Skin epidermis (tissue), 12 donors: ENCODE results near the gene TNFAIP8.

ENCODE experiments used
- H3K27ac ChIP-seq, 21 experiments: fragments of 200-600 bp; sonication (generic) in 11 of 21; one replicate each; pipeline ENCODE4 v1.5.0; 2020; ENCODE audit warnings: mild to moderate bottlenecking in 3 of 21, inconsistent platforms in 2 of 21, moderate library complexity in 2 of 21
- H3K4me3 ChIP-seq, 7 experiments: fragments of 200-600 bp; sonication (generic) in 2 of 7; one replicate each; pipeline ENCODE4 v1.5.0; 2020; ENCODE audit warnings: inconsistent platforms in 2 of 7, mild to moderate bottlenecking in 2 of 7, moderate library complexity in 1 of 7

Gene TNFAIP8

DNA sequence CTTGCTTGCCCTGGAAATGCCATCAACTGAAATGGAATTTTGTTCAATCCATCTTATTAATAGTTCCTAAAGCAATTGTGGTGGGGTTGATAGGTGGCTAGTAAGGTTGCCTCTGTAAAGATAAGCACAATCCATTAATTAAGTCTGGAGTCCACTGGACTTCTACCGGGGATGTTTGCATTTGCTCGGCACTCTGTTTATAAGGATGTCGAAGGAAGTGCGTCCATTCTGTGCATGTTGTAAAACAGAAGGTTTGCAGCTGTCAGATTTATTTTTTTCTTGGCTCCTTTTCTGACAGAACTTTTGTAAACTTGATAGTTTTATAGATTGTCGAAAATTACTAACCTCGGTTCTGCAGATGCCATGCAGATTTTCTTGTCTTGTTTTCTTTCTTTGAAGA is 12.8 kb upstream of the TNFAIP8 start:
- H3K27ac ChIP-seq = peak overlapping the region in 3 of 21 experiments; percentile 29 to 85 (median 85)
- no peak overlapping the region for H3K4me3 ChIP-seq

DNA sequence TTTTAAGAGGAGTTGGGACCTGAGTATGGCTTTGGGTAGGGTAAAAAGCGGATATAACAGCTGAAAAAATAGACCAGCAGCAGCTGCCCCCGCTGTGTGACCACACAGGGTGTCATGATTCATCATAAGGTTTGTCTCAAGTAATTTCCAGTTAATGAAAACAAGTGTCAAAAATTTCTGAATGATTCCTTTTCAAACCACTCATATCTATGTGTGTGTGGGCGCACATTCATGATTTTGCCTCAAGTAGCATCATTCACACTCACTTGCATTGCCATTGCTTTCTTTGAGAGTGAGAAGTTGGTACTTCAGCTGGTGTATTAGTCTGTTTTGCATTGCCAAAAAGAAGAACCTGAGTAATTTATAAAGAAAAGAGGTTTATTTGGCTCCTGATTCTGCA is 12.1 kb upstream of the TNFAIP8 start:
- Histone ChIP-seq H3K27ac (peak overlapping the region in 4 of 21 experiments; percentile 9 to 85 (median 33)), H3K4me3 (no peak overlapping the region)

DNA sequence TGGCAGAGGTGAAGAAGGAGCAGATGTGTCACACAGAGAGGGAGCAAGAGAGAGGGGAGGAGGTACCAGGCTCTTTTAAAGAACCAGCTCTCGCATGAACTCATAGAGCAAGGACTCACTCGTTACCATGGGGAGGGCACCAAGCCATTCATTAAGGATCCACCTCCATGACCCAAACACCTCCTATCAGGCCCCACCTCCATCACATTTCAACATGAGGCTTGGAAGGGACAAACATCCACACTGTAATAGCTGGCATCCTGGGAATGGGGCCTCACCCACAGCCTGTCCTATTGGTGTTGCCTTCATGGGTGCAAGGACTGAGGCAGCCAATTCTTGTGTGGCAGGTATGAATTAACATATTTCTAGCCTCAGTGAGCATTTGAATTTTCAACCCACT is 11.6 kb upstream of the TNFAIP8 start:
- no peak overlapping the region for H3K4me3 ChIP-seq
- H3K27ac ChIP-seq = peak overlapping the region in 5 of 21 experiments; percentile 9 to 85 (median 38)

DNA sequence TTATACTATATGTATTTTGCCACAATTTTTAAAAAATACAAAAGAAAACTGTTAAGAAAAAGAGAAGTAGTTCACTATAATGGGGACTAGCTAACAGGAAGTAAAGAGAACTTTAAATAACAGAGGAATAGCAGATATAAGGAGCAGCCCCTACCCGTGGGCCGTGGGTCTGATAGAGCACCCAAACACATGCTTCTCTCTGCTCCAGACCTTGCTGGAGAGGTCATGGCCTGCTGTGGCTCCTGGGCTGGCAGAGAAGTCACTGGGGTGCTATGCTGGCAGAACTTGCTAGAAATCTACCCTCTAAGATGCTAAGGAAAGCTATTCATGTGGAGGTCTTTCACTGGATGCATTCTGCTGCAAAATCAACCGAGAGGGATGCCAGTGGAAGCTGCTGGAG is 10.0 kb upstream of the TNFAIP8 start:
- H3K4me3 ChIP-seq = no peak overlapping the region

DNA sequence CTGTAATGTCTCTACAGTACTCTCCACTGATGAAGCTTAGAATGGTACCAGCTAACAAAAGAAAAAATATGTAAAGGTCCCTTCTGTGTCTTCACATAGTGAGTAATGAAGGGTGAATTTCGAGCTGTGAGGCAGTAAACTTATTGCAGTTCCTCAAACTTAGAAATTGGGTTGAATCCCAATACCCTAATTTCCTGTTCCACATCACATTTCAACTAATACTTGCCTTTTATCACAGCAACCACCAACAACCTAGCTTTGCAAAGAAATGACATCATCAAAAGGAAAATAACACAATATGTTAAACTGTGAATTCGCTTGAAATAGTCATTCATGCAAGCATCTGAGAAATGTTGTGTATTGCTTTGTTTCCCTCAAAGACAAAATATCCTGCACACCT is 9.4 kb upstream of the TNFAIP8 start:
- peak overlapping the region in 1 of 21 experiments; percentile 26 for H3K27ac ChIP-seq
- H3K4me3 ChIP-seq = no peak overlapping the region

More for the DNA sequence above, 10.0 kb upstream of the TNFAIP8 start:
- H3K27ac ChIP-seq = peak overlapping the region in 3 of 21 experiments; percentile 4 to 37 (median 26)

DNA sequence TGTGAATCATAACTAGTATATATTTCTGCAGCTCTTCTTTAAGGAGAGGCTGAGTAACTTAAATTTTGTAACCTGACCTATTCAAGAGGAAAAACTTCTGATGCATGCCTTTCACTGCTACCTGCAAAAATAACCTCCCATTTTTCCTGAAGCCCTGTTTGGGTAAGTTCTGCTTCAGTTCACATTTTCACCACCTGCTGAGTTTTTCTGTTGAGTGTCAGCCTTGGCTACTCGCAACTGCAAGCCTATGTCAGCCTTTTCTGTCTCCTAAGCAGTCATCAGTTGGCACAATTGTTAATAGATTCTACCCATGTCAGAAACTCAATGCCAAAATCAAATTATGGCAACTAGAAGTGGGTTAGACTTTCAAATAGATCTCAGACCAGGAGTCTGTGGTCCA is 8.2 kb upstream of the TNFAIP8 start:
- Histone ChIP-seq H3K4me3 (no peak overlapping the region), H3K27ac (no peak overlapping the region)

DNA sequence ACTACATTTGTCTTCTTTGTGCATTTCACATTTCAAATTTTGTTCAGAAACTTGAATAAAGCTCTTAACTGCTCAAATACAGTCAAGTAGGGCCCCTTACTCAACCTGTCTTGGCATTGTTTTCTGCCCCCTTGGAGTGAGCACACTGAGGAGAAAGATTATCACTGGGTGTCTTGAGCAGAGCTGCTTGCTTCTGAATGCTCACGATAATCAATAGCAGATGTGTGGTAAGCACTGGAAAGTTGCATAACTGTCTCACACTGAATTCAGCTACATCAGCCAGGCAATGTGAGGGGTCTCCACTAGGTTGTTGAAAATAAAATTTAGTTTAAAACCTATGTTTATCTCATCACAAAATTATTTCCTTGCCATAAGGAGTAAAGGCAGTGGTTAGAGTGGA is 7.8 kb upstream of the TNFAIP8 start:
- no peak overlapping the region for H3K4me3 ChIP-seq
- H3K27ac ChIP-seq = no peak overlapping the region

DNA sequence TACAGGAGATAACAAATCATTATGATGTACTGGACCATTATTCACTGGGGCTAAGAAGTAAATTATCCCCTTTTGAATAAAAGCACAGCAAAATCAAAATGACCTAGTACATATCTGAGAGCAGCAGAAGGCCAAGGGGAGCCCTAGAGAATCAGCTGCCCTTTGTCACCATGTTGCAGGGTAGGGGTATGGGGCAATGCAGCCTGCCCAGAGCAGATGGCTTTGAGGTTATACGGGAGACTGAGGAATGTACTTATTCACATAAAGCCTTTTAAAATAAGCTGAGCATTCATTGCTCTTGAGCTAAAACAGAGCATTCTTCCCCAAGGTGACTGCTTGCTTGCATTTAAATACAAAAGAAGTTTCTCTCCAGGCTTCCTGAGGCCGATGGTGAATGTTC is 2.6 kb upstream of the TNFAIP8 start:
- H3K27ac ChIP-seq = peak overlapping the region in 3 of 21 experiments; percentile 14 to 95 (median 50)
- H3K4me3 ChIP-seq = no peak overlapping the region

DNA sequence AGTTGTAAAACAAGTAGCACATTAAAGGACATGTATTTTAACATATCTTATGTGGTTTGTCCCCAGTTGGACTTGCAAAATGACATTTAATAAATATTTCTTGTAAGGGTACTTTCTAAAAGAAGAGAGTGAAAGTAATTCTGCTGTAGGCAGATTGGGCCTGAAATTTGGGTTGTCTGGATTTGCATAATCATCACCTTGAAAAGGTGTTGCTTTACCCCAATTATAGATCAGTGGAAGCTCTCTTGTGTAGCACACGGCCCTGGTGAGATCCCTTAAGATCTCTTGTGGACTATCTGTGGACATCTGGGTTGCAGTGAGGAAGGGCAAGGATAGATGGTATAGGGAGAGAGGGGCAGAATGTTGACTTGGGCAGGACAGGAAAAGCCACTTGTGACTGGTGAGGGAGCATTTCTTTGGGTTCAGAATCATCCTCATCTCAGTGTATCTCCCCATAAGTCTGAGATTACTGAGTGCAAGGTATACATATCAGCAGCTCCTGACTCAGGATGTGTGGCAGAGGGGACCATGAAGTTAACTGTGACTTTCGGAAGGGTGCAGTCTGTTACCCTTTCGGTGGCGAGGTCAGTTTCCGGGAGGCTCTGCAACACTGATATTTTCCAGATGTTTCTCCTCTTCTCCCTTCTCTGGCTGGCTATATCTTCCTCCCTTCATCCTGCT is 2.0 kb upstream of the TNFAIP8 start:
- H3K4me3 ChIP-seq = no peak overlapping the region
- H3K27ac ChIP-seq = peak overlapping the region in 5 of 21 experiments; percentile 7 to 95 (median 46)

DNA sequence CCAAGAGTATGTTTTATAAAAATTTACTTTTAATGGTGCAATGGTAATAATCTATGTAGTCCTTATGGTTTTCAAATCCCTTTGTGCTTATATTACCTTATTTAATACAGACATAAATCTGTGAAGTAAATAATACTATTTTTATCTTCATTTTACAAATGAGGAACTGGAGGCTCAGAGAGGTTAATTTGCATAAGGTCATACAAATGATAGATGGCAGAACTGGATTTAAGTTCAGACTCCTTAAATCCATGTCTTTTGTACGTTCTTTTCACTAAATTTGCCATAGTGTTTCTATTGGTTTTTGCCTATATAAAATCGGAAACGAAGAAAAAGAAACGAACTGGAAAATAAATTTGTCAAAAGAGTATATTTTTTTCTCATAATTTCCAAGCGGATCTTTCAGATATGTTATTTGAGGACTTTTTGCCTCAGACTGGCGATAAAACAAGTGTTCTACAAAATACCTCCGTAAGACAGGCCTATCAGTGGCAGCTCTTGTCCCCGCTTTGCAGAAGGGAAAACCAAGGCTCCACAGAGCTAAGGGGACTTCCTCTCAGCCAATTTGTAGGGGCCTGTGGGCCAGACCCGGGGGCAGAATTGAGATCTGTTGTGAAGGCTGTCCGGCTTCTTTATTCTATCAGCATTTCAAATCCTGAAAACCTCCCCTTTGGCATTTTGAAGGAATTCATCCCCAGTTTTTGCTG is 1.1 kb upstream of the TNFAIP8 start:
- peak overlapping the region in 17 of 21 experiments; percentile 45 to 95 (median 81) for H3K27ac ChIP-seq
- H3K4me3 ChIP-seq = peak overlapping the region in 3 of 7 experiments; percentile 53 to 56 (median 56)

DNA sequence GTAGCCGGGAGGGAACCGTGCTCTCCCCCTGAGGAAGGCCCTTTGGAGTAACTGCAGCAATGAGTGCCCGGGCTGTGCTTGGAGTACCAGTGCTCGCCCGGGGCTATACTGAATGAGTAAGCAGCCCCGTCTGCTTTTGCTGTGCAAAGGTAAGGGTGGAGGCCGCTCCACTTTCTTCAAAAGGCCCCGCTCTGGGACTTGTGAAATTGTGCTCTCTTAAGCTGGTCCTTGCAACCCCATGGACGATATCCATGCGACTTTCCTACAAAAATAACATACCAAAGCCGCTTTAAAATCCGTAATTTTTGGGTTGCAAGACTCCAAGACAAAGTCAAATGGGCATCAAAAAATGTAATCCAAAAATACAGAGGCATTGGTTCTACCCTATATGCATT is 578 bp upstream of the TNFAIP8 start:
- H3K27ac ChIP-seq = peak overlapping the region in 19 of 21 experiments; percentile 45 to 95 (median 81)
- H3K4me3 ChIP-seq = peak overlapping the region; percentile 35 to 60 (median 53)

DNA sequence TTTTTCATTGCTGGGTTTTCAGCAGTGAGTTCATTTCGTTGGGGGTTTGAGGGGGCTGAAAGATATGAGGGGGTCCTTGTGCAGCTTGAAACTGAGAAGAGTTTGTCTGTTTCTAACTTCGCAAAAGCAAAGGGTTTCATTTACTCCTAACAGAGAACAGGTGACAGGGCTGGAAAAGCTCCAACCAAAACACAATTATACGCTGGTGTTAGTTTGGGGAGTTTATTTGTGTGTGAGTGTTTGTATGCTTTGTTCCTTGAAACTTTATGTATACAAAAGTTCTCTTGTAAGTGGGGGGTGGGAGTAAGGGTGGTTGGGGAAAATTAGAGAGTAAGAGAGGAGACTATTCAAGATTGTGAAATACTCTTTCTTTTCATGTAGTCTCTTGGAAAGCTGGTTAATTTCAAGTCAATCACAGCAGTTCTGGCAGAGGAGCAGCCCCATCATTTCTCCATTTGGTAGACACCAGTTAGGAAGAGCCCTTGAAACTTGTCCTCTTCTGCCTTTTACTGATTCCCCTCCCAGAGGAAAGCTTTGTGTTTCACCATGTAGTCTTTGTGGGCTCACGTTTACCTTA is 881 bp downstream of the TNFAIP8 start:
- H3K27ac ChIP-seq = peak overlapping the region in 20 of 21 experiments; percentile 45 to 95 (median 82)
- peak overlapping the region; percentile 35 to 60 (median 53) for H3K4me3 ChIP-seq

DNA sequence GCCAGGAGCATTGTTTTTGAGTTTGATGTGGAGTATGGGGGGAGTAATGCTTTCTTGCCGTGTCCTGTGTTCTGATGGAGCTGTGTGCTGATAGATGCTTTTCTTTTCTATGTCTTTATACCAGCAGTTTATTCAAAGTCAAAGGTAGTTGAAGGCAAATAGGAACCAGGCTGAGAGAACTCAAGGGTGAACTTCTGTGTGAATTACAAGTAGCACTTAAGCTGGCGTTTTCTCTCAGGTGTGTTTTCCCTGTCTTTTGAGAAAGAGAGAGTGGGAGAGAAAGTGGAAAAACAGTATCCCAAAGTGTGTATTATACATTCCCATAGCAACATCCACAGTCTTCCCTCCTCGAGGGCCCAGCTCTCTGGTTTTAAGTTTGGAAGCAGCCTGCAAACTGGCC is 1.5 kb downstream of the TNFAIP8 start:
- Histone ChIP-seq H3K4me3 (peak overlapping the region; percentile 35 to 60 (median 53)), H3K27ac (peak overlapping the region in 18 of 21 experiments; percentile 45 to 95 (median 82))

DNA sequence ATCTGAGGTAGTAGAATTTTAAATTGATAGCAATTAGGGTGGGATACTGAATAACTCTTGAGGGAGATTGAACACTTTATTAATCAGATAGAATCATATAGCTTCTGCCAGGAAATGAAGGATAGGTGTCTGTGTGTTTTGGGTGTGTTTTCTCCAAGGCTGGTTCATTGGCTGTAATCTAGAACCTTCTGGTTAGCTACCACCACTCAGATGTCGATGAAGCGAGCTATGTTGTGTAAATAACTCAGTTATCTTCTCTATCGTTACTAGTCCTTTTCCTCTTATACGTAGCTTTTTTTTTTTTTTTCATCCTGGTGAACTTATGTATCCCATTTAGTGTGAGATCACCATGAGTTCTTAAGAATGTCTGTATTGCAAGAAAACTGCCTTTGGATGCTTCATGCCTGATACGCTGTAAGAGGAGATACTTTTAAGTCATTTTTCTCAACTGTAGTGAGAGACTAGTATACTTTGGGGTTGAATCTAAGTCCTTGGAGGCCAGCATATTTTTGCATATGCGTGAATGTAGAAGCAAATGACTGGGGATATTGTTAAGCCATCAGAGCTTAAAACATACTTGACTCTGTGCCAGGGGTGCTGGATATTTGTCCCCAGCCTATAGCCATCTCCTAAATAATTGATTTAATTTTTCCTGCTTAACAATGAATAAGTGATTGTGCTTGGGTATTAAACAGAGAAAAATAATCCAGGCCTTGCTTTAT is 2.1 kb downstream of the TNFAIP8 start:
- H3K27ac ChIP-seq = peak overlapping the region in 11 of 21 experiments; percentile 1 to 95 (median 84)
- H3K4me3 ChIP-seq = peak overlapping the region in 3 of 7 experiments; percentile 42 to 60 (median 56)

DNA sequence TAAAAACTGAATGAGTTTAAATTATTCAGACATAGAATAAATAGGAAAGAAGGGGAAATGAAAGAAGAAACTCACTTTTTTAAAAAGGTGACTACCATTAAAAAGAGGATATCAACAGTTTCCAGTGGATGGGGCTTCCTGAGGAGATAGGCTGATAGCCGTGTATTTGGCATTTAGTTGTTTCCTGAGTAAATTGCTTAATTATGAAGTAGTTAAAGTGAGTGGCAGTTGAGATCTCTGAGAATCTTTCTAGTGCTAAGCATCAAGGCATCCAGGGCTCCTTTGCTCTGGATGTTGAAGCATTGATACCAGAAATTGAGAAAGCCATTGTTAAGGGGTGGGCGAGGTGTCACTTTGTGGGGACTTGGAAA is 2.7 kb downstream of the TNFAIP8 start:
- H3K27ac ChIP-seq = peak overlapping the region in 6 of 21 experiments; percentile 14 to 95 (median 26)
- H3K4me3 ChIP-seq = peak overlapping the region in 1 of 7 experiments; percentile 56

DNA sequence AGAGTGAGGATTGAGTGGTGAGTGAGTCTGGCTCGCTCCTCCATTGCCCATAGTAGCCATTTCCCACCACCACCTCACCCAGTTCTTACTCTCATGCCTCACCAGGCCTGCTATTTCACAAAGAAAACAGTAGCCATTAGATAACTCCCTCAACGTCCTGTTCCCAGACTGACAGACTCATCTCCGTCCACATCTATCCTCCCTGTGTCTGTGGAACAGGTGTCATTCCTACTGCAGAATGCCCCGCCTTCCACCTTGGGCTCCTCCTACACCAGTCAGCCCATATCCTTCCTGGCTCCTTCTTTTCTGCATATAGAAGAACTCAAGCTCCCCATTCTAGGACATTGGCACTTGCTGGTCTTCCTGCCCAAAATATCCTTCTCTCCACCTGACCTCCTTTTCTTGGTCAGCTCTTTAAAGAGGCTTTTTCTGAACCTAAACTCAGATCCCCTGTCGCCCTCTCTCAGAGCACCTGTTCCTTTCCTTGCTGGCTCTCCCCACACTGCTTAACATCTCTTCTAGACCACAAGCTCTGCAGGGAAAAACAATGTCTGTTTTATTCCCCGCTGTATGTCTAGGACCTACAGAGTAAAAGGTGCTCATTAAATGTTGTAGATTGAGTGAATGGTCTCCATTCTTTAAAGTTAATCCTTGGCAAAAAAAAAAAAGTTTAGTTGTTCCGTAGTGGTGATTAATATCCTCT is 3.2 kb downstream of the TNFAIP8 start:
- peak overlapping the region in 6 of 21 experiments; percentile 14 to 95 (median 26) for H3K27ac ChIP-seq
- H3K4me3 ChIP-seq = no peak overlapping the region

DNA sequence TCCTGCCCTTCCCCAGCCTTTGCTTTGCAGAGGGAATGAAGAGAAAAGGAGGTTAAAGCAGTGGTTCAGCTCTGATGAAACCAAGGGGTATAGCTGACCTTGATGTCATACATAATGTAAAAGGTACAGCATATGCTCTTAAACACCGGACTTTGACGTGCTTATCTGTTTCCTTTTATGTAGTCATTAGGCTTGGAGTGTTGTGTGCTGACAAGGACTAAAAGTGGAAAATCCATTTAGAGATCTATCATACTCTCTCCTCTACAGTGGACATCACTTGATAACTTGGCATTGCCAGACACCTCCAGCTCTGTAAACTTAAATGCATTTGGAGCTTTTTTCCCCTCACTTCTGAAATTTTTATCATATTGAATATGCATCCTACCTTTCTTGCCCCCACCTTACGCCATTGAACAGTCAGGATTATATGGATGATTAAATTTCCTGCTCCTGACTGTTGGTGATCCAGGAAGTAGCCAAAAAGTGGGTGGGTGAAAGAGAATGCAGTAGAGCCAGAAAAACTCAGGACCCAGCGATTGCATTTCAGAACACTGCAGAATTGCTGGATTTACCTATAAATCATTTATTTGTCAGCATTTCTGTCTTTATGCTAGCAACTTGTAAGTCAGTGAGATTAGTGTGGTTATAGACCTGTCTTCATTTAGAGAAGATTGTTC is 4.1 kb downstream of the TNFAIP8 start:
- Histone ChIP-seq H3K4me3 (no peak overlapping the region), H3K27ac (peak overlapping the region in 10 of 21 experiments; percentile 6 to 95 (median 44))

DNA sequence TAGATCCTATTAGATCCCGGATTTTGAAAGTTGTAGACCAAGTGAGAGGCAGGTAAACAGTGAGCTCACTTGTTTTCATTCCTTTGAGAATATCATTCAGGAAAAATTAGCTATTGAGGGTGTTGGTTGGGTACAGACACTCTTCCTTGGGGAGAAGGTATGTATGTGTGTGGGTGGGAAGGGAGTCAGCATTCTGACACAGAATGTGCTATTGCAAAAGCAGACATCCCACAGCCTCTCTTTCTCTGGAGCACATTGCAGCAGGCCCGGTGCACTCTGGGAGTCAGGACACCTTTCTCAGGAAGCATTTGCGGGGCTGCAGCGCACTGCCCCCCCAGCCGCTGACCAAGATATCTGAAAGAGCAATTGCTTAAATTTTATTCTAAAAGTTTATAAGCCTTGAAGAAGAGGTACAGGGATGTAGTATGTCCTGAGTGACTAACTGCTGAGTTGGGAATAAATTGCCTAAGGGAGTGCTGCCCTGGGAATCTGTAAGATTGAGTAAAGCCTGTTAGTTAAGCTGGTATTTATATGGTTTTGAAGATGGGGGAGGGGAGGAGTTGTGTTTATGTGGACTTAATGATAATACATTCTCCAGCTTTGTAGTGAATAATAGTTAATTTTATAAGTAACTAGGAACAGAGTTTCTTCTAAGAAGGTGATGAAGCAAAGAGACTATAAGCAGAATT is 5.2 kb downstream of the TNFAIP8 start:
- Histone ChIP-seq H3K4me3 (no peak overlapping the region), H3K27ac (peak overlapping the region in 14 of 21 experiments; percentile 20 to 95 (median 53))
